Panc1 (cell line): ENCODE measurements around the gene S100A12. TPM values are rescaled to one million over a fixed set of nuclear protein-coding genes. Genes with fewer than 3 reads are reported as not detected.

ENCODE experiments used
- ATAC-seq: fragments of 200-7000 bp; cut with Tn5 transposase; 2 replicates; pipeline ENCODE4 v1.9.1; 2020; ENCODE audit warnings: mild to moderate bottlenecking, moderate library complexity
- BruUV-seq: library from RNA; stranded (reverse); fragments of 400-500 nt; replicated peaks from 2 replicates; lab custom pipeline; 2021; lab: Mats Ljungman, UMichigan
- CTCF ChIA-PET: fragments of 300-600 bp; sonication (Branson Sonifier 250); formaldehyde crosslinking; loops from one replicate; lab custom pipeline; 2022; ENCODE audit warnings: antibody characterized with exemption; lab: Charles Lee
- POLR2A ChIA-PET: fragments of 300-600 bp; sonication (Branson Sonifier 250); formaldehyde crosslinking; loops from one replicate; lab custom pipeline; 2022; ENCODE audit warnings: antibody characterized with exemption; lab: Charles Lee
- DNase-seq: peaks from one replicate; pipeline ENCODE4 v3.0.0-alpha.2; 2010; ENCODE audit warnings: low read depth, low spot score
- H3K27ac ChIP-seq: 2 replicates; pipeline ENCODE4 v1.5.1; 2011; ENCODE audit warnings: mild to moderate bottlenecking, low read length, inconsistent platforms
- H3K27me3 ChIP-seq: fragments of 200-500 bp; sonication (Bioruptor generic); 2 replicates; pipeline ENCODE4 v1.6.0; 2014; ENCODE audit warnings: low read length, inconsistent platforms; ENCODE audit not compliant: control insufficient read depth, insufficient read depth
- H3K36me3 ChIP-seq: fragments of 200-500 bp; sonication (Bioruptor generic); 2 replicates; pipeline ENCODE4 v1.5.1; 2014; ENCODE audit warnings: inconsistent platforms, mild to moderate bottlenecking, low read length, moderate library complexity; ENCODE audit not compliant: control insufficient read depth, insufficient read depth
- H3K4me1 ChIP-seq: 2 replicates; pipeline ENCODE4 v1.5.1; 2011; ENCODE audit warnings: inconsistent platforms, mild to moderate bottlenecking, low read length, moderate library complexity; ENCODE audit not compliant: control insufficient read depth, insufficient read depth
- H3K4me3 ChIP-seq, 2 experiments: 2 replicates each; pipeline ENCODE4 v1.5.1; 2011 to 2012; ENCODE audit warnings: low read depth in 2 of 2, low read length in 2 of 2, mild to moderate bottlenecking in 2 of 2, inconsistent platforms in 1 of 2, moderate library complexity in 1 of 2
- H3K9me3 ChIP-seq: fragments of 200-500 bp; sonication (Bioruptor generic); 2 replicates; pipeline ENCODE4 v1.5.1; 2014; ENCODE audit warnings: low read depth, mild to moderate bottlenecking, inconsistent platforms, low read length, moderate library complexity; ENCODE audit not compliant: control insufficient read depth, insufficient read depth
- CTCF ChIP-seq: fragments of 450-650 bp; IDR thresholded peaks from 2 replicates; pipeline ENCODE4 v1.5.1; 2017; ENCODE audit warnings: mild to moderate bottlenecking
- POLR2AphosphoS5 ChIP-seq: IDR thresholded peaks from 2 replicates; pipeline ENCODE4 v1.6.1; 2012; ENCODE audit warnings: mild to moderate bottlenecking, low read depth, low read length, moderate library complexity
- SIN3A ChIP-seq: IDR thresholded peaks from 2 replicates; pipeline ENCODE4 v1.6.1; 2012; ENCODE audit warnings: low read depth, mild to moderate bottlenecking, low read length, moderate library complexity, borderline replicate concordance; ENCODE audit not compliant: insufficient read depth
- TCF7L2 ChIP-seq: IDR thresholded peaks from 2 replicates; pipeline ENCODE4 v1.6.1; 2011; ENCODE audit warnings: mild to moderate bottlenecking, low read depth, low read length, inconsistent platforms
- in situ Hi-C: cut with HindIII; loops from 2 replicates; pipeline ENCODE4 v1.10.0; 2016; ENCODE audit warnings: low sequenced_read_pairs, low pct_unique_long_range_greater_than_20kb
- intact Hi-C: fragments of 100-400 bp; cut with micrococcal nuclease; formaldehyde crosslinking; loops from one replicate; pipeline ENCODE4 v1.10.0; 2022; ENCODE audit not compliant: unreplicated experiment
- total RNA-seq: library from RNA; stranded (reverse); gene quantifications from one replicate; pipeline ENCODE4 v1.2.1, GENCODE V29; 2021; ENCODE audit not compliant: unreplicated experiment
- TF ChIP-seq, protein P1 (sequence below), 2 experiments: IDR thresholded peaks; 2 replicates each; pipeline ENCODE4 v1.6.1; 2011 to 2012; ENCODE audit warnings: low read depth in 2 of 2, control low read depth in 1 of 2, low read length in 1 of 2, mild to moderate bottlenecking in 1 of 2, moderate library complexity in 1 of 2; ENCODE audit not compliant: insufficient read depth in 1 of 2

S100A12 gene
- total RNA-seq, 1 experiment from 2014 or later, result not detected

GRCh38 chr1:153357076-153357852 is 18.2 kb downstream of the S100A12 start:
- no peaks in the 10 kb centered on the region for H3K4me1 ChIP-seq
- no peak overlapping the region for H3K27ac ChIP-seq
- BruUV-seq, result no TSS peak
- CTCF ChIA-PET, result interaction anchor here (0.6 to 1.0 kb wide), 3 partner anchors 137 to 195 kb away, joined by 3 to 7 read pairs (median 3); no protein-coding TSS in a partner anchor
- TF ChIP-seq POLR2AphosphoS5 (no peak), SIN3A (no peak), CTCF (no peak), TCF7L2 (no peak)
- TF ChIP-seq, protein P1, sequence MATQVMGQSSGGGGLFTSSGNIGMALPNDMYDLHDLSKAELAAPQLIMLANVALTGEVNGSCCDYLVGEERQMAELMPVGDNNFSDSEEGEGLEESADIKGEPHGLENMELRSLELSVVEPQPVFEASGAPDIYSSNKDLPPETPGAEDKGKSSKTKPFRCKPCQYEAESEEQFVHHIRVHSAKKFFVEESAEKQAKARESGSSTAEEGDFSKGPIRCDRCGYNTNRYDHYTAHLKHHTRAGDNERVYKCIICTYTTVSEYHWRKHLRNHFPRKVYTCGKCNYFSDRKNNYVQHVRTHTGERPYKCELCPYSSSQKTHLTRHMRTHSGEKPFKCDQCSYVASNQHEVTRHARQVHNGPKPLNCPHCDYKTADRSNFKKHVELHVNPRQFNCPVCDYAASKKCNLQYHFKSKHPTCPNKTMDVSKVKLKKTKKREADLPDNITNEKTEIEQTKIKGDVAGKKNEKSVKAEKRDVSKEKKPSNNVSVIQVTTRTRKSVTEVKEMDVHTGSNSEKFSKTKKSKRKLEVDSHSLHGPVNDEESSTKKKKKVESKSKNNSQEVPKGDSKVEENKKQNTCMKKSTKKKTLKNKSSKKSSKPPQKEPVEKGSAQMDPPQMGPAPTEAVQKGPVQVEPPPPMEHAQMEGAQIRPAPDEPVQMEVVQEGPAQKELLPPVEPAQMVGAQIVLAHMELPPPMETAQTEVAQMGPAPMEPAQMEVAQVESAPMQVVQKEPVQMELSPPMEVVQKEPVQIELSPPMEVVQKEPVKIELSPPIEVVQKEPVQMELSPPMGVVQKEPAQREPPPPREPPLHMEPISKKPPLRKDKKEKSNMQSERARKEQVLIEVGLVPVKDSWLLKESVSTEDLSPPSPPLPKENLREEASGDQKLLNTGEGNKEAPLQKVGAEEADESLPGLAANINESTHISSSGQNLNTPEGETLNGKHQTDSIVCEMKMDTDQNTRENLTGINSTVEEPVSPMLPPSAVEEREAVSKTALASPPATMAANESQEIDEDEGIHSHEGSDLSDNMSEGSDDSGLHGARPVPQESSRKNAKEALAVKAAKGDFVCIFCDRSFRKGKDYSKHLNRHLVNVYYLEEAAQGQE (IDR thresholded peaks at IDR 0.05; ENCODE audit: insufficient read depth in 1 of 2, low read depth in 2 of 2, low read length in 1 of 2), result no peak
- H3K27me3 ChIP-seq, result no peaks in the 10 kb centered on the region; the same call in 1 of the 2 replicates
- H3K9me3 ChIP-seq, result no peaks in the 10 kb centered on the region
- DNase-seq (no peak), ATAC-seq (no peak)
- no peaks in the 10 kb centered on the region for H3K36me3 ChIP-seq
- in situ Hi-C loops, result loop anchor here (10.0 to 25.0 kb wide), 2 partner anchors 138 to 255 kb away; partner anchors contain the start of genes S100A14 and S100A16
- intact Hi-C loops, result no loop called here
- no peak overlapping the region for H3K4me3 ChIP-seq
- POLR2A ChIA-PET, result no interaction called here

DNA sequence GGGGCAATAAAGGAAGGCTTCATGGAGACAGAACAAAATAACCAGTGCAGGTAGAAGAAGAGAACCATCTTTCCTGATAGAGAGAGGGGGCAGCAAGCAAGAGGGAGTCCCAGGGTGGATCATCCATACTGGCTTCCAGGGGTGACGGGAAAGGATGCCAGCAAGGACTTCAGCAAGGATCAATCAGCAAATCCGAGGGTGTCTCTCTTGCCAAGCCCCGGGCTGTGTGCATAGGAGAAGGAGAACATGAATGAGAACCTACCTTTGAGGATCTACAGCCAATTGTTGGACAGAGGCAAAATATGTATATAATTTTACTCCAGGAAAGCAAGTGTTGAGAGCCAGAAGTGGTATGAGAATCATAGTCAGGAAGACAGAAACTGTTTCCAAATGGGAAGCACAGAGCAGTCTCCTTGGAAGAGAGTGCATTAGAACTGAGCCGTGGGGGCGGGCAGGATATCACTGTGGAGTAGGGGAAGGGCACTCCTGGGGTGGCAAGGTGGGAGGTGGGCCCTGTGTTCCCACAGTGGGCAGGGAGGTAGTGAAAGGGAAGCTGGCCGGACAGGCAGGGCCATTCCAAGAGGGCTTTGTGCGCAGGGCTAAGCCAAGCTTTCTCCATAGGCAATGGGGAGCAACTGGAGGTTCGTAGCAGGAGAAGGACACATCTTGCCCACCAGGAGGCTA is 18.9 kb downstream of the S100A12 start:
- Histone ChIP-seq H3K4me3 (no peak overlapping the region), H3K36me3 (no peaks in the 10 kb centered on the region), H3K27me3 (peaks cover 4% of the 10 kb centered on the region), H3K27ac (no peak overlapping the region), H3K9me3 (no peaks in the 10 kb centered on the region), H3K4me1 (no peaks in the 10 kb centered on the region)
- BruUV-seq, result no TSS peak
- intact Hi-C loops (no loop called here), in situ Hi-C loops (loop anchor here (10.0 to 25.0 kb wide), 2 partner anchors 138 to 256 kb away; partner anchors contain the start of genes S100A14 and S100A16)
- TF ChIP-seq SIN3A (no peak), POLR2AphosphoS5 (no peak), CTCF (no peak)
- TF ChIP-seq, protein P1 (IDR thresholded peaks at IDR 0.05; ENCODE audit: insufficient read depth in 1 of 2, low read depth in 2 of 2, low read length in 1 of 2), result 0 out of 4 replicates have a peak, but pooled peaks of 1 of the 2 experiments have one; percentile 28
- no peak for DNase-seq
- ATAC-seq, result no peak
- POLR2A ChIA-PET, result no interaction called here
- CTCF ChIA-PET, result interaction anchor here (0.6 to 1.8 kb wide), 4 partner anchors 136 to 196 kb away, joined by 3 to 24 read pairs (median 6); no protein-coding TSS in a partner anchor
